ENCODE results near the gene NCF2. TPM values are rescaled to one million over a fixed set of nuclear protein-coding genes. Genes with fewer than 3 reads are reported as not detected.
"Not testable (repeated sequence)": the region's sequence is repeated elsewhere in the genome, so short reads cannot be mapped to it uniquely, and the experiment has no call there.

NCF2 gene, protein sequence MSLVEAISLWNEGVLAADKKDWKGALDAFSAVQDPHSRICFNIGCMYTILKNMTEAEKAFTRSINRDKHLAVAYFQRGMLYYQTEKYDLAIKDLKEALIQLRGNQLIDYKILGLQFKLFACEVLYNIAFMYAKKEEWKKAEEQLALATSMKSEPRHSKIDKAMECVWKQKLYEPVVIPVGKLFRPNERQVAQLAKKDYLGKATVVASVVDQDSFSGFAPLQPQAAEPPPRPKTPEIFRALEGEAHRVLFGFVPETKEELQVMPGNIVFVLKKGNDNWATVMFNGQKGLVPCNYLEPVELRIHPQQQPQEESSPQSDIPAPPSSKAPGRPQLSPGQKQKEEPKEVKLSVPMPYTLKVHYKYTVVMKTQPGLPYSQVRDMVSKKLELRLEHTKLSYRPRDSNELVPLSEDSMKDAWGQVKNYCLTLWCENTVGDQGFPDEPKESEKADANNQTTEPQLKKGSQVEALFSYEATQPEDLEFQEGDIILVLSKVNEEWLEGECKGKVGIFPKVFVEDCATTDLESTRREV
- 0.10 TPM in 1 of 2 replicates, not detected in the other for total RNA-seq
- polyA plus RNA-seq (2012) = 12.4 TPM

DNA sequence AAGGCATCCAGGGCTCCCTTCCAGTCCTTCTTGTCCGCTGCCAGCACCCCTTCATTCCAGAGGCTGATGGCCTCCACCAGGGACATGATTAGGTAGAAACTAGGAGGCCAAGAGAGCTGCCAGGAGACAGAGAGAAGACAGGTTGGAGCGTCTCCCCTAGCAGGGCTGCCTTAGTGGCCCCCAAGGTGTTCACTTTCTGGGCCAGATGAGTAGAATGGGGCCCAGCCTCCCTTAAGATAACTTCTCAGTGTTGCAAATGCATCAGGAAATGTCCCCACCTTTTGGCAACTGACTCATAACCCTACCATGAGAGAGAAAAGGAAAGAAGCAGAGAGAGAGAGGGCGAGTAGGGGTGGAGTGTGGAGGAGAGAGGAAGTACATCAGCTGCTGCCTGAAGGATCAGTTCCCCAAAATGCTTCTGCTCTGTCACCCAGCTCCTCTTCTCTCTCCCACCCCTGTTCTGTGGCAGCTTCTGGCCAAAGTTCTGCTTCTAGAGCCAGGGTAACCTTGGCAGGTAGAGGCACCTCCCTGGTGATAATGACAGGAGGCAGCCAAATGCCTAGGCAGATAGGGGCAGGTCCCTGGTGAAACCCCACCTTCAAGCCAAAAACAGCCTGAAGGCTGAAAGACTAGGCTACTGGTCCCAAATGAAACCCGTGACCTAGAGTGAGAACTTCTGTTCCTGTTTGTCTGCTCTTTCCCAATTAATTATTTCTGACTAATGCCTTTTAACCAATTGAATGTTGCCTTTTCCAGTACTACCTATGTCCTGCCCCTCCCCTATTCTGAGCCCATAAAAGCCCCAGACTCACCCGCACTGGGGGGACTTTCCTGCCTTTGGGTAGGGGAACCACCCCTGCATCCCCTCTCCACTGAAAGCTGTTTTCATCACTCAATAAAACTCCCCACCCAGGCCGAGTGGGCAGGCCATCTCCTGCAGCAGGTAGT, at the start of gene NCF2:
Gene NCF2 (minus strand): TSS at position 216 of the 948 bp plus-strand sequence. CDS start 130 bp downstream, at position 86.
- no peak for DNase-seq (ENCODE audit: low read depth)

DNA sequence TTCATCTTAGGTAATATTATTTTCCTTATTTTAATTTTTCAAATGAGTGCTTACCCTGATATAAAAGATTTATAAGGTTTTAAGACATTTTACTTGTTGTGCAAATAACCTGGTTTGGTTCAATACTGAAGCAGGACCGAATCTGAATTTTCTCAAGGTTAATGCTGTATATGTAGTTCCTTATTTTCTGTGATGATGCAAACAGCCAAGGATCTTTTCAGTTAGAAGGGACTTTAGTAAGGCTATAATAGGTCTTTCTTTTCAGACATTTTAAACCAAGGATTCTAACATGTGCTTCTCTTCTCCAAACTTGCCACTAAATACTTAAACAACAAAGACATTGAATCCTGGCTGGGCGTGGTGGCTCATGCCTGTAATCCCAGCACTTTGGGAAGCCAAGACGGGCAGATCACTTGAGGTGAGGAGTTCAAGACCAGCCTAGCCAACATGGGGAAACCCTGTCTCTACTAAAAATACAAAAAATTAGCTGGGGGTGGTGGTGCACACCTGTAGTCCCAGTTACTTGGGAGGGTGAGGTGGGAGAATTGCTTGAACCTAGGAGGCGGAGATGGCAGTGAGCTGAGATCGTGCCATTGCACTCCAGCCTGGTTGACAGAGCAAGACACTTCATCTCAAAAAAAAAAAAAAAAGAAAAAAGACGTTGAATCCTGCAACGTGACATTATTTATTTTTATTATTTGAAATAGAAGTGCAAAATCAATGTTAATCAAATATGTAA, 48.6 kb upstream of the NCF2 start:
- DNase-seq (ENCODE audit: low read depth) = no peak

DNA sequence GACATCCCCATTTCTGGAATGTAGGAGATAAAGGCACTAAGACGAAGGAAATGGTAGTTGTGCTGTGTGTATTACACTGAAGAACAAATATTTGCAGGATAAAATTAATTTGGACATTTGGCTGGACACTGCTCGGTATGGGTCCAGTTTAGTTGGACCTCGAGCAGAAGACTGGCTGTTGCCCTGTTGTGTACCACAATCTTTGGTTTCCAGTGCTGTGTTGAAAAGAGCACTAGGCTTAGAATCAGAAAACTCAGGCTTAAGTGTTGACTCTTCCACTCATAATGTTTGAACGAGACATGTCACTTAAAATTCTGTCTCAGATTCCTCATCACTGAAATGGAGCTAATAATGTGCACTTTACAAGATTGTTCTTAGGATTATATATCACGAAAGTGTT, 46.5 kb upstream of the NCF2 start:
- DNase-seq (ENCODE audit: low read depth) = no peak

DNA sequence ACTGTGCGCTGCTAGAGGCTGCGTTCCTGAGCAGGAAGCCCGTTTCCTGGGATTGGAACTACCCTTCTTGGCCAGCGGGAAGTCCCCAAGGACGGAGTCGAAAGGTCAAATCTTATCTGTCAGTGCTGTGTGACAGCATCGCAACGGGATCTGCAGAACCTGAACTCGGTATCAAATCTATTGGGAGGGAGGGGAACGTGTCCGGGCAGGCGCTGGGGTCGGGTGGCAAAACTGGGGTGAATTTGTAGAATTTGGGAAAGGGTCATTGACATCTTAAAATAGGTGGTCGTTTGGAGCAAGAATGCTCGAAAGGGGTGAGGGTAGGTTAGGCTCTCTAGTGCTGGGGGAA, 46.0 kb upstream of the NCF2 start:
- no peak for DNase-seq (ENCODE audit: low read depth)

DNA sequence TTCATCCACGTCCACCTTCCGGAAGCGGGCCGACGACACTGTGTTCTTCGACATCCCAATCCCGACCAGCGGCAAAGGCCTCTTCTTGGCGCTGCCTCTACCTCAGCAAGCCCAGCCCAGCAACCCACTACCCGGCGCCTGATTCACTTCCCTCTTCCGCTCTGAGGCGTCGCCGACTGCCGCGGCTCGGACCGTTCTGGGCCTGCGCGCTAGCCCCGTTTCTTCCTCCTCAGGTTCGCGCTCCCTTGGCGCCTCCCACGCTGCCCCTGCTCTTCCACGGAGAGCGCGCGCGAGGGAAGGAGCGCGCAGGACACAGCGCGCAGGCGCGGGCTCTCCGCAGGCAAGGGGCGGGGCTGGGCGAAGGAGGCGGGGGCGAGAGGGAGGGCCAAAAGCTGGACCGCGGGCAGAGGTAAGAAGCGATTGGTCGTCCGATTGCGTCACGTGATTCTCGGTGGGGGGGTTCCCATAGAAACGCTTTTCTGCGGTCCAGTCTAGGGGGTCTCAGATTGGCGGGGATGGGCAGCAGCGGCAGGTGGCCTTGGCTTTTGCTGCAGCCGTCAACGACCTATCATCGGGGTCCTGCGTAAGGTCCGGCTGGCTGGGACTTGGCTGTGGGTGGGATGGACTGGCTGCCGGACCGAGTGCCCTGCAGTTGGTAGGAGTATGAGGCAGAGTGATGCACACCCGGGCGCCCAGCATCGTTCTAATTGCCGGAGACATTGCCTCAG, 45.5 kb upstream of the NCF2 start, which contains the start of gene ARPC5:
Gene ARPC5 (minus strand): TSS at position 178 of the 728 bp plus-strand sequence. CDS start 124 bp downstream, at position 54.
- peak; percentile 98 for DNase-seq (ENCODE audit: low read depth)

DNA sequence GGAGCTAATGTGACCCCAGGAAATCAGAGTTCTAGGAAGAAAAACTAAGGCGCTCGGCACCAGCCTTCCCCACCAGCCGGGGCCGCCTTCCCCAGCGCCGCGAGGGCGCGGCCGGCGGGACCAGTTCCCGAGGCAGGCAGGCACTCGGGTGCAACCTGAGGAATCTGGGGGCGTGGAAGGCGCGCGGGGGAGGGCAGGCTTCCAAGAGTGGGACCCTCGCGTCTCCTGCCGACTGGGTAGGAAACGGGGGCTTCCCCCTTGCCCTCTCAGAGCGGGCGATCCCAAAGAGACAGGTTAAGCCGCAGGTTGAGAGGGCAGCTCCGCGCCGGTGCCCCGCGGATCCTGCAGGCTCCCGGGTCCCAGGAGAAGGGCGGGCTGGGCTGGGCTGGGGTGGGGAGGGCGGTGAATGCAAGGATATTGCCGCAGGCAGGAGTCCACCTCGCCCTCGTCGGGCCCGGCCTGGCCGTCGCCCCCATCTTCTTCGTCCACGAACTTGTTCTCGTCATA, 44.9 kb upstream of the NCF2 start:
- DNase-seq (ENCODE audit: low read depth) = peak; percentile 48

DNA sequence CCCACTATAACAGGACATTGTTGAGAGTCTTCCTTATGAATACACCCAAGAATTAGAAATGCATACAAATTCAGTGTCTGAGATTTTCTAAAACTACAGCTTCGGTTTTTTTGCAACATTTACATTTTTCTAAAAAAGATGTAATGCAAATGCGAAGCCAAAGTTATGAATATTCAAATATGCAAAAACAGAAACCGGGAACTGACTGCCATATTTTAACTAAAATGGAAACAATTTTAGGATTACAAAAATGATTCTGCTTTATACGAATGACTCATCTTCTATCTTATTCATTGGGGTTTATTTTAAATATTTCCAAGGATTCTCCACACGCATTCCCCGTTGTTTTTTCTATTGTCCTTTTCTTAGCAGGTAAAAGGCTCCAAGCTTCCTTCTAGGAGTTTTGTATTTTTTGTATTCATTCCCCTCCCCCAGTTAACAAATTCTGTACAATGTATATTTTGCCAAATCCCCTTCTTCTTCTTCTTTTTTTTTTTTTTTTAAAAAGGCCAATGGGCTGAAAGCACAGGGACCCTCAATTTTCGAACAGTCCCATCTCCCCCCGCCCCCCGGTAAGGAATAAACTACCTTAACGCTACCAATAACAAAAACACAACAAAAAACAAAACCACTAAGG, 44.3 kb upstream of the NCF2 start:
- DNase-seq (ENCODE audit: low read depth) = no peak

DNA sequence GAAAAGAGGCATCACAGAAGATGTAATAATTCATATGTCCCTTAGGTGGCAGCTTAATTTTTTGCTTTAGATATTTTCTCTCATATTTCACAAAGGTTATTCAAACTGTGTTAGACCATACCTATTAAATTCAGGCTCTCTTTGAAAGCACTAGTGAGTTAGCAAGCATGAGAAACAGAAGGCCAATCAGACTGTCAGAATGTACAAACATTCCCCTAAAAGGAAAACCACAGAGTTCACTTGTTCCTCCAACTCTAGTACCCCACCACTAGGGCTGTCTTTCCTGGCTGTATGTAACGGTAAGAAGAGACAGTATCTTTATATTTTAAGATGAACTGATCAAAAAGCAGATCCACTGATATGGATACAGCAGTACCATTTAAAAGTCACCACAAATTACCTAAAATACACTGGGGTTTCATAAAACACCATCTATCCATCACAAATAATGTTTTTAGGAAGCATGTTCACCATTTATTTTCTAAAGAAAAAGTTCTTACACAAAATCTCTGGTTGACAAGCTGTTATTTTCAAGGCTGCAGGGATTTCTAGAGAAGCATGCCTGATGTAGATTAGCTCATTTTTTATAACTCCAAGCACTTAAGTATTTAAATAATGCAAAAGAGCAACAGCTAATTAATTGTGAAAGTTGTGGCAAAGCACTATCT, 43.6 kb upstream of the NCF2 start:
- peak; percentile 70 for DNase-seq (ENCODE audit: low read depth)

DNA sequence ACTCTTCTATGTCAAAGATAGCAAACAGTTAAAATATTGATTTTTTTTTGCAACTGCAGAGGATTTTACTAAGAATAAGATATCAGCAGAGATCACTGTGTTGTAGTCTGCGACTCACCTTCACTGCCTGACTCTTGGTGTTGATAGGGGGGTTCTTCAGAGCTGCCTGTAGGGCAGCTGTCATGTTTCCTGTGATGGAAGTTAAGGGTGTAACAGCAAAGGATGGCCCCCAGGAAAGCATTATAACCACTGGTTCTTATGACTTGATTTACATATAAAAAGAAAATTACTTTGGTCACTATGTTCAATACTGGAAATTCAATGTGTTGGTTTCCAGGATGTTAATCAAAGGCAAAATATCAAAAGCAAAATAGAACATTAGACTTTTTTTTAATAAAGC, 42.7 kb upstream of the NCF2 start:
- DNase-seq (ENCODE audit: low read depth) = no peak

DNA sequence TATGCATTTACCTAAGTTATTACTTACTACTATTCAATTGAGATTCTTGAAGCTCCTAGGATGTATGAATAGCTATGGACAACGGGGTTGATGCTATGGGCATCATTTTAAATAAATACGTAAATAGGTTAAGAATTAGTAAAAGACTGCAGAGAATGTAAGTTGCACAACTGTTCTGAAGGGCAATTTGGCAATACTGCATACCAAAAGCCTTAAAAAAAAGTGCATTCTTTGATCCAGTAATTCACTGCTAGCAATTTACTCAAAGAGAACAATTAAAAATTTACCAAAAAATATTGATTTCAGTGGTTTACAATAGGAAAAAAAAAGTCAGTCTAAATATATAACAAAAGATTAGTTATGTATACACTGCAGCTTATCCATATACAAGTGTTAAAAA, 41.9 kb upstream of the NCF2 start:
- no peak for DNase-seq (ENCODE audit: low read depth)

DNA sequence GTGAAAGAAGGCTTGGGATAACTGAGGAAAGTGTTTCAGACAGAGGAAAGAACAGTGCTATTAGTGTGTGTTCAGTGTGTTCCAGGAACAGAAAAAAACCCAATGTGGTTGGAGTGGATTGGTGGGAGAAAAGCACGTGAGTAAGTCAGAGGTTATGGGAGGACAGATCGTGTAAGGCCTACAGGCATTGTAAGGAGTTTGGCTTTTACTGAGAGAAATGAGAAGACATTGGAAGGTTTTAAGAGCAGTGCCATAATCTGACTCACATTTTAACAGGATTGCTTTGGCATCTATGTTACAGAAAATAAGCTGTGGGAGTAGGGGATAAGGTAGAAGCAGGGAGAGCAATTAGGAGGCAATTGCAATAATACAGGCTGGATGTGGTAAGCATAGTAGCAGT, 40.5 kb upstream of the NCF2 start:
- DNase-seq (ENCODE audit: low read depth) = no peak

DNA sequence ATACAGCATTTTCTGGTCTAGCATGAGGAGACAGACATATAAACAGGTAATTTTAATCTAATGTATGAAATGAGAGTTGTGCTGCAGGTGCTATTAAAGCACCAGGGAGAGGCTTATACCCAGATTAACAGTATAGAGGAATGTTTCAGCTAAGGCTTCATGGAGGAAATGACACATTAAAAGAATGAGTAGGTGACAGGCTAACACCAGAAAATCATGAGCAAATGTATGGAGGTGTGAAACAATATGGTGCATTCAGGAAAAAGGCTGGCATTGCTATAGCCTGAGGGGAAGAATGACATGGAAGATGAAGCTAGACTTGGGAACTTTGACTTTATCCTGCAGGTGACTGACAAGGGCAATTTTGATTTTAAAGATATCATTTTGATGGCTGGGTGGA, 38.3 kb upstream of the NCF2 start:
- DNase-seq (ENCODE audit: low read depth) = no peak

DNA sequence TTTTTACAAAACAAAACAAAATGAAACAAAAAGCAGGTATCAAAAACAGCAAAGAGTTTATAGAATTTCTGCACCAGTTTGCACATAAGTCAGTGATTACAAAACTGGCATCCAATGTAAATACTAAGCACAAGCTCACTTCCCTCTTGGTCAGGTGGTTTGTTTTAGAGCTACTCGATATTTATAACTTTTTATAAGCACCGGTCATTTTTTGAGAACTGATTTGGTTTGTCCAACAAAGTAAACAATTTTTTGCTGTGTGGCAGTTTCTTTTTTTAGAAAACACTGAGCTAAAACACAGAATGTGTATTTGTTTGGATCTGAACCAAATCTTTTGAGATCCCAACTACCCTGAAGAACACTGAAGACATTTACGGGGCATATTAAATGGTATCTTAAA, 36.0 kb upstream of the NCF2 start:
- DNase-seq (ENCODE audit: low read depth) = not testable (repeated sequence)

DNA sequence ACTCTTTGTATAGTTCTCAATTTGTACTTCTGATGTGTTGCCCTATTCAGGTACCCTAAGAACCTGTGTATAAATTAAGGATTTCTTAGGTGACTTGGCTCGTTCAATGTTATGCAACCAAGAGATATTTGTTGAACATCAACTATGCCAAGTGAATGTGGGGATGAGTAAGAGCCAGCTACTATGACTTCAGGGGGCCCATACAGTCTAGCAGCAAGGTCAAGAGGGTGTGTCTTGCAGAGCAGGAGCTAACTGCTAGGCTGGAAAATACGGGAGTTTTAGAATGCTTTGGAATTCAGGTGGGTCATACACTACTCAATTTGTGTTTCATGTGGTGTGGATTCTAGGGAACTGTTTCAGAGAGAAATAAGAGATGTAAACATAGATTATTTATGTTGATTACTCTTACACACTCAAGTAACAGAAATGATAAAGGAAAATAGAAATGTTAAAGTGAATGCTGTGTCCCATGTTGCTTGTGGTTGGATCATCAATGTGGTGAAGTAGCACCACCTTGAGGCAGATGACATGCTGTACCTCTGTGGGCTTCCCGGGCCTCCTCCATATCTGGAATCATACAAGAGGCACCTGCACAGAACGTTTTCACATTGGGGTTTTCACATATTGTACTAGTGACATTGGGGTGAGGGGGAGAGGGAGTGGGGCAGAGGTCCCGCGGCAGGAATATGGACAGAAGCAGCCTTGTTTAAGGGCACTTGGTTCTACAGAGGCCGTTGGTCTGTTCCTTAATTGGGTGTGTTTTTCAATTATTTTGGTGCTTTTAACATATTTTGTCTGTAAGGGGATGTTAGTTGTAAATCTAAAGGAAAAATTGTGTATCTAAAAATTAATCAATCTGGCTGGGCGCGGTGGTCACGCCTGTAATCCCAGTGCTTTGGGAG, 32.9 kb upstream of the NCF2 start:
- peak; percentile 65 for DNase-seq (ENCODE audit: low read depth)

DNA sequence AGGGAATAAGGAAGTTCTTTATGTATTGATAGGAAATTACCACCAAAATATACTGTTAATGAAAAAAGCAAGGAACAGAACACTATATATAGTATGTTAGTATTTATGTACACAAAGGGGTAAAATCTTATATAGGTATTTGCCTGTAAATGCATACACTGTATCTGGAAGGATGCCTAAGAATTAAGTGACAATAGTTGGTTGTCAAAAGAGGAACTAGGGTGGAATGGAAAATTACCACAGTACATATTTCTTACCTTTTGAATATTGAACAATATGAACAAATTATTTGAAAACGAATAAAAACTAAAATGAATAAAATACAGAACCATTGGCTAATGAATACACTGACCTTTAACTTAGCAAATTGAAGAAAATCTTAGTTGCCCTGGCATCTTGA, 31.8 kb upstream of the NCF2 start:
- DNase-seq (ENCODE audit: low read depth) = no peak

DNA sequence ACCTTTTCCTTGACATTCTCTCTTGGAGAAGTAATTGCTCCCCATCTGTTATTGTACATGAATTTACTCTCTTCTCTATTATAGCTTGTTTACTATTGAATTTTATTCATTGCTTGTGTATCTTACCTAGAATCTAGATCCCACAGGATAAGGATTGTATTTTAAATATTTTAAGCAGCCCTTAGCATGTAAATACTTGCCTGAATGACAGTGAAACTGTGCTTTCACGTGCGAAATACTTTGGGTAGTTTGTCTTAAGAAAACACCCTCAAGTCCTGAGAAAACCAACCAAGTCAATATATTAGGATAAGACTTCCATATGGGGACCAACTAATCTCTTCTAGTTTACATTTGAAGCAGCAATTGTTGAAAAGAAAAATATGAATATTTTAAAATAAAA, 30.1 kb upstream of the NCF2 start:
- no peak for DNase-seq (ENCODE audit: low read depth)

DNA sequence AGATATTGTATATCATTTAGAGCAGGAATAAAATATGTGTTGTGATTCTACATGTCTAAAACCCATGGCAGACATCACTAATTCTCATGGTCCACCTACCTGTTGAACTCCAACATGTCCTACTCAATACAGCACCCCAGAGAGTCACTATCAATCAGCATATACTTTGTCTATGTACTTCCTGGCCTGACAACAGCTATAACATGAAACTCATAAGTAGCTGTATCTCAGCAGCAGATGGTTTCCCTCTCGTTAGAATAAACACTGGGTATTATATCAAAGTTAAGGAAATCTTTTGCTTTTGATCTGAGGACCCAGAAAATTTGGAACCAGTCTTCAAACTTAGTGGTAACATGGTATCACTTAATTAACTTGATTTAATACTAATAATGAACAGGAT, 29.5 kb upstream of the NCF2 start:
- DNase-seq (ENCODE audit: low read depth) = no peak

DNA sequence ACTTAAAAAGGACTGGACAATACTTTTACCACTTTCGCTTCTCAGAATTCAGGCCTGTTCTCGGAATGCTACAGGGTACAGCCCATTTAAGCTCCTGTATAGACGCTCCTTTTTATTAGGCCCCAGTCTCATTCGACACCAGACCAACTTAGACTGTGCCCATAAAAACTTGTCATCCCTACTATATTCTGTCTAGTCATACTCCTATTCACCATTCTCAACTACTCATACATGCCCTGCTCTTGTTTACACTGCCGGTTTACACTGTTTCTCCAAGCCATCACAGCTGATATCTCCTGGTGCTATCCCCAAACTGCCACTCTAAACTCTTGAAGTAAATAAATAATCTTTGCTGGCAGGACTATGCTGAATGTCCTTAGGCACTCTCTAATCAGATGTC, 27.9 kb upstream of the NCF2 start:
- not testable (repeated sequence) for DNase-seq (ENCODE audit: low read depth)
